HG03457 (cell line): ENCODE results near the gene ACTRT1.

Source experiments
- ATAC-seq: cut with Tn5 transposase; IDR thresholded peaks from one replicate; pipeline ENCODE4 v1.9.1; 2021; ENCODE audit warnings: moderate number of reproducible peaks; ENCODE audit not compliant: unreplicated experiment

Gene ACTRT1

DNA sequence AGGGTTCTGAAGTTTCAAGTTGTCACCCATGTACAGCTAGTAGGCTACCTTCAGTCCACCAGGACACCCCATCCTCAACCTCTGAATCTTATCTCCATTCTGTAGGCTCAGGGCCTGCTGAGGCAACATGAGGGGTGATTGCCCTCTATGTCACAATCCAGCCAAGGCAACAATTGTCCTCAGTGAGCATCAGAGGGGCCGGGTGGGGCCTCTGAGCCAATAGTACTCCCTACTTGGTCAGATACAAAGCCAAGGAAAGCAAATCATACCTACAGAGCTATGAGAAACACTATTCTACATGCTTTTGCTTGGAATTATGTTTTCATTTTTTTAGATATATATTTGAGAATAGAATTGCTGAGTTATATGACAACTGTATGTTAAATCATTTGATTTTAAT lies at the start of gene ACTRT1:
Gene ACTRT1 (minus strand): TSS at position 101 of the 400 bp plus-strand sequence. CDS start 197 bp downstream, outside the sequence.
- no peak for ATAC-seq

DNA sequence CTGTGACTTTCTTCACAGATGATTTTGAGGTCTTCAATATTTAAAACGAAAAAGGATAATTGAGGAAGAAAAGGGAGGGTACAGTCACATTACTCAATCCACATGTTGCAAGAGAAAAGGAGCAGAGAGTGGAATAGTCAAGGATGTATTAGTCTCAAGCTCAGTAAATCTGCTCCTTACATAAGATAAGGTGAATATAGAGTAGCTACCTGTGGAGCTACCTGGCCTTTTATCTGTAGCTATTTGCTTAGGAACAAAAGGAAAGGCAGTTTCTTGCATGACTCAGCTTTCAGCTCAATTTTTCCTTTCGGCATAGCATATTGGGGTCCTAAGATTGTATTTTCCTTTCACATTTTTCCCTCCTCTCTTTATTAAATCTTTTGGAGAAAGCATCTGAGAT lies 26.3 kb upstream of the ACTRT1 start:
- no peak for ATAC-seq

DNA sequence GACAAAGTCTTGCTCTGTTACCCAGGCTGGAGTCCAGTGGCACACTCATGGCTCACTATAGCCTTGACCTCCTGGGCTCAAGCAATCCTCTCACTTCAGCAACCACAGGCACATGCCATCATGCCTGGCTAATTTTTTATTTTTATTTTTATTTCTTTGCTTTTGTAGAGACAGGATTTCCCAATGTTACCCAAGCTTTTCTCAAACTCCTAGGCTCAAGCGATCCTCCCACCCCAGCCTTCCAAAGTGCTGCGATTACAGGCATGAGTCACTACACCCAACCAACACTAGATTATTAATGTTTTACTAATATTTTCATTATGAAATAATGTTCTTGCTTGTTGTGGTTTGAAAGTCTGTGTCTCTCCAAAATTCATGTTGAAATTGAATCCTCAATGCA lies 5.2 kb upstream of the ACTRT1 start:
- ATAC-seq = no peak

DNA sequence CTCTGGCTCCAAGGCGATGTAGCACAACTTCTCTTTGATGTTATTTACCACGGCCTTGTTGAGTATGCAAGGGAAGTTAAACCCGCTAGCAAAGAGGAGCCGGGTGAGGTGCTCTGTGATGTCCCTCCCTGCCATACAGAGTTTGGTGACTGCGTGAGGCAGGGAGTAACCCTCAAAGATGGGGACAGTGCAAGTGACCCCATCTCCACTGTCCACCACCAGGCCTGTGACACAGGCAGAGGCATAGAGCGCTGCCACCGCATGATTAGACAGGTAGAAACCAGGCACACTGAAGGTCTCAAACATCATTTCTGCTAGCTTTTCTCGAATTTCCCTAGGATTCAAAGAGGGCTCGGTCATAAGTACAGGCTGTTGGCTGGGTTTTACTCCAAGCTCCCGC lies 677 bp downstream of the ACTRT1 start:
- no peak for ATAC-seq

DNA sequence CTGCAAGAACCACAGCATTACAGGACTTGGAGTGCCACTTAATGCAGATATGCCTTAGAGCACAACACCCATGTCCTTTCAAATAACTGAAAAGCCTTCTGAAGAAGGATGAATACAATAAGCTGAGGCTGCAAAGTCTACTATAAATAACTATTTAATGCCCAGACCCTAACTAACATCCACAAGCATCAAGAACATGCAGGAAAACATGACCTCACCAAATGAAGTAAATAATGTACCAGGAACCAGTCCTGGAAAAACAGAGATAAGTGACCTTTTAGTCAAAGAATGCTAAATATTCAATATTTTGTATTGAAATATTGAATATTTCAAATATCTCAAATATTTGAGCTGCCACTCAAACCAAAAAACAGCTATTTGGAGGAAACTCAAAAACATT lies 16.9 kb downstream of the ACTRT1 start:
- no peak for ATAC-seq

DNA sequence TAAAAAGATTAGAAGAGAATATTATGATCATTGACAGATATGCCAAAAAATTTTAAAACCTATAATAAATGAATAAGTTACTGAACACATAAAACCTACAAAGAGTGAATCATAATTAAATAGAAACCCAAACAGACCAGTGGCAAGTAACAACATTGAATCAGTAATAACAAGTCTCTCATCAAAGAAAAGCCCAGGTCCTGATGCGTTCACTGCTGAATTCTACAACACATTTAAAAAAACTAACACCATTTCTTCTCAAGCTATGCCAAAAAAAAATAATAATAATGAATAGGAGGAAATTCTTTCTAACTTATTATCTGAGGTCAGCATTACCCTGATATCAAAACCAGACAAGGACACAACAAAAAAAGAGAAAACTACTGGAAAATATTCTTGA lies 30.6 kb downstream of the ACTRT1 start:
- no peak for ATAC-seq

DNA sequence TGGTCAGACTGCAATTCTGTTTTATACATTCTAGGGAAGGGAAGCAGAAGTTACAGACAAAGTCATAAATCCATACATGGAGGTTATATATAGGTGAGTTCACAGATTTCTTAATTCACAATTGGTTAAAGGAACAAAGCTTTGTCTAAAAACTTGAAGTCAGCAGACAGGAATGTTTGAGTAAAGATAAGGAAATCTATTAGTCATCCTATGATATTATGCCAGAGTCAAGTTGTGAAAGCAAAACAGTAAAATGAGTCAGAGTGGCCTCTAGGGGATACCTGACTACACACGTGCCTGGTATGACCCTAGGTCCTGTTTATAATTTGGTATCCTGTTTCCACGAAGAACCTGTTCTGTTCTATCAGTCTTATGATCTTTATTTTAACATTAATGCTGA lies 31.5 kb downstream of the ACTRT1 start:
- no peak for ATAC-seq

DNA sequence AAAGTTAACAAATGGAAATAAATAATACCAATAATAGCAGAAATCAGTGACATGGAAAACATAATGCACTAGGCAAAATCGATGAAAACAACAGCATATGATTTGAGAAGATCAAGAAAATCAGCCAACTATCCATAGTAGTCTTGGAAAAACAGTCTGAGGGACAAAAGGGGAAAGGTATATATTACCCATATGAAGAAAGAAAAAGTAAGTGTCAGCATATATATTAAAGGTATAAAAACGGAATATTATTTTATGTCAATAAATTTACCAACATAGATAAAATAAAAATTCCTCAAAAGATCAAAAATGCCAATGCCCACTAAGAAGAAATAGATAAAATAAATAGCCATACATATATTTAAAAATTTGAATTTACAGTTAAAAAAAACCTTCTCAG lies 33.0 kb downstream of the ACTRT1 start:
- ATAC-seq = no peak

DNA sequence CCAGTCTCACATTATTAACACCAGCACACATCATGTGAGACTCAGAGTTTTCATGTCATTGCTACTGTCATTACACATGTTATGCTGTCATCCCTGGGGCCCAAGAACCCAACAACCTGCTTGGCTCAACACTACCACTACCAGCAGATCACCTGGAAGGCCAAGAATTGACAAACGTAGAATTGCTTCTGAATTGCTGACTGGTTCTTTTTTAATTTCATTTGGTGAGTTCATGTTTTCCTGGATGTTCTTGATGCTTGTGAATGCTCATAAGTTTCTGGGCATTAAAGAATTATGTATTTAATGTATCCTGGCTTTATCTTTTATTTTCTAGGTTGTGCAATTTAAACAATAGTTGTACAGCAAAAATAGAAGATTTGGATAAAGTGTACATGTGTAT lies 40.2 kb downstream of the ACTRT1 start:
- ATAC-seq = no peak

DNA sequence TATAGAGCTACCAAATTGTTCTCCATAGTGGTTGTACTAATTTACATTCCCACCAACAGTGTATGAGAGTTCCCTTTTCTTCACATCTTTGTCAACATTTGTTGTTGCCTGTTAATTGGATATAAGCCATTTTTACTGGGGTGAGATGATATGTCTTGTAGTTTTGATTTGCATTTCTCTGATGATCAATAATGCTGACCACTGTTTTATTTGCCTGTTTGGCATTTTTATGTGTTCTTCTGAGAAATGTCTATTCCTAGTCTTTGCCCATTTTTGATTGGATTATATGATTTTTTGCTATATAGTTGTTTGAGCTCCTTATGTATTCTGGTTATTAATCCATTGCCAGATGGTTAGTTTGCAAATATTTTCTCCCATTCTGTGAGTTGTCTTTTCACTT lies 44.3 kb downstream of the ACTRT1 start:
- ATAC-seq = no peak
